ENCODE results near the gene RAD51. TPM values are rescaled to one million over a fixed set of nuclear protein-coding genes. Genes with fewer than 3 reads are reported as not detected.

RAD51 gene
- total and polyA plus RNA-seq, 9 of the 15 experiments (the other 6 are each of a cell fraction or from before 2014, with no cell fraction given) = 16.0 to 63.8 (median 34.6) TPM

GRCh38 chr15:40762919-40763800, 68.2 kb downstream of the RAD51 start (continued):
- TF ChIP-seq CREB3 (tag; conservative IDR thresholded peaks at IDR 0.05; ENCODE audit: low read depth) (no peak), RHOXF2B (CRISPR knock-in tag; conservative IDR thresholded peaks at IDR 0.05) (no peak), MAFG (tag; conservative IDR thresholded peaks at IDR 0.05) (0 out of 2 replicates have a peak, but pooled peaks have one; percentile 6), ZNF764 (CRISPR knock-in tag; IDR thresholded peaks at IDR 0.05; ENCODE audit: low read depth) (no peak), CHD7 (IDR thresholded peaks at IDR 0.05; ENCODE audit: low read depth, low read length) (no peak)
- TF ChIP-seq, protein P1, sequence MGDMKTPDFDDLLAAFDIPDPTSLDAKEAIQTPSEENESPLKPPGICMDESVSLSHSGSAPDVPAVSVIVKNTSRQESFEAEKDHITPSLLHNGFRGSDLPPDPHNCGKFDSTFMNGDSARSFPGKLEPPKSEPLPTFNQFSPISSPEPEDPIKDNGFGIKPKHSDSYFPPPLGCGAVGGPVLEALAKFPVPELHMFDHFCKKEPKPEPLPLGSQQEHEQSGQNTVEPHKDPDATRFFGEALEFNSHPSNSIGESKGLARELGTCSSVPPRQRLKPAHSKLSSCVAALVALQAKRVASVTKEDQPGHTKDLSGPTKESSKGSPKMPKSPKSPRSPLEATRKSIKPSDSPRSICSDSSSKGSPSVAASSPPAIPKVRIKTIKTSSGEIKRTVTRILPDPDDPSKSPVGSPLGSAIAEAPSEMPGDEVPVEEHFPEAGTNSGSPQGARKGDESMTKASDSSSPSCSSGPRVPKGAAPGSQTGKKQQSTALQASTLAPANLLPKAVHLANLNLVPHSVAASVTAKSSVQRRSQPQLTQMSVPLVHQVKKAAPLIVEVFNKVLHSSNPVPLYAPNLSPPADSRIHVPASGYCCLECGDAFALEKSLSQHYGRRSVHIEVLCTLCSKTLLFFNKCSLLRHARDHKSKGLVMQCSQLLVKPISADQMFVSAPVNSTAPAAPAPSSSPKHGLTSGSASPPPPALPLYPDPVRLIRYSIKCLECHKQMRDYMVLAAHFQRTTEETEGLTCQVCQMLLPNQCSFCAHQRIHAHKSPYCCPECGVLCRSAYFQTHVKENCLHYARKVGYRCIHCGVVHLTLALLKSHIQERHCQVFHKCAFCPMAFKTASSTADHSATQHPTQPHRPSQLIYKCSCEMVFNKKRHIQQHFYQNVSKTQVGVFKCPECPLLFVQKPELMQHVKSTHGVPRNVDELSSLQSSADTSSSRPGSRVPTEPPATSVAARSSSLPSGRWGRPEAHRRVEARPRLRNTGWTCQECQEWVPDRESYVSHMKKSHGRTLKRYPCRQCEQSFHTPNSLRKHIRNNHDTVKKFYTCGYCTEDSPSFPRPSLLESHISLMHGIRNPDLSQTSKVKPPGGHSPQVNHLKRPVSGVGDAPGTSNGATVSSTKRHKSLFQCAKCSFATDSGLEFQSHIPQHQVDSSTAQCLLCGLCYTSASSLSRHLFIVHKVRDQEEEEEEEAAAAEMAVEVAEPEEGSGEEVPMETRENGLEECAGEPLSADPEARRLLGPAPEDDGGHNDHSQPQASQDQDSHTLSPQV (IDR thresholded peaks at IDR 0.05) = peak; percentile 91
